ENCODE data around the gene DNAJA4.

DNA sequence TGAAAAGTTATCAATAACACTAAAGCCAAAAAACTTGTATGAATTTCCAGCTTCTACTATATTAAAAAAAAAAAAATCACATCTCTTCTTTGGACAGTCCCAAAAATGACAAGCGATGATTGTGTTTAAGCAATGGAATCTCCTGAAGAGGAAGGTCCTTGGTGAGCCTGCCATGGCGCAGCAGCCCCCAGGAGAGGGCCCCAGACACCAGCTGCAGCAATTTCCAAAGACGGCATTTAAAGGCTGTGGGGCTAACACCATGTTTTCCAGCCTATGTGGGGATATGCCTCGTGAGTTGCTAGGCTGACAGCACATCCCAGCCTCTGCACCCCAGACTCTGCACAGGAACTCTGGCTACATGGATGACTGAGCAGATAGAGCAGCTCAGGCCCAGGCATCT lies 20.4 kb downstream of the DNAJA4 start:
- TF ChIP-seq POLR2A (IDR thresholded peaks at IDR 0.05), result no peak
- no peak for TF ChIP-seq CTCF (IDR thresholded peaks at IDR 0.05)
